Stimulated activated CD4-positive, alpha-beta T cell treated with anti-CD3 and anti-CD28 coated beads, Interleukin-15, amount 100 ng/mL, for 1 hour (primary cell): Measurements from ENCODE around the gene COL25A1.
"Not testable (repeated sequence)": the region's sequence is repeated elsewhere in the genome, so short reads cannot be mapped to it uniquely, and the experiment has no call there.

Experiments used
- DNase-seq, 2 donors: peaks; one replicate each; pipeline ENCODE4 v3.0.0-alpha.2; 2020; ENCODE audit warnings: low read depth in 1 of 2, low spot score in 1 of 2

Gene COL25A1

GRCh38 chr4:109016200-109016599, 286.3 kb downstream of the COL25A1 start:
- DNase-seq: no peak

- DNase-seq: no peak
Measured at GRCh38 chr4:109015413-109015810, 287.0 kb downstream of the COL25A1 start.

- DNase-seq: no peak
Measured at GRCh38 chr4:109014593-109015412, 287.7 kb downstream of the COL25A1 start.

- DNase-seq: no peak
Measured at GRCh38 chr4:109012286-109012880, 290.1 kb downstream of the COL25A1 start.

GRCh38 chr4:109011241-109012026, 291.0 kb downstream of the COL25A1 start:
- no peak for DNase-seq

GRCh38 chr4:109010521-109010920, 291.9 kb downstream of the COL25A1 start:
- no peak for DNase-seq

- no peak for DNase-seq
Measured at GRCh38 chr4:109009909-109010308, 292.5 kb downstream of the COL25A1 start.

GRCh38 chr4:109007976-109008375, 294.5 kb downstream of the COL25A1 start:
- DNase-seq: no peak

GRCh38 chr4:109005523-109005922, 296.9 kb downstream of the COL25A1 start:
- no peak for DNase-seq

GRCh38 chr4:109004418-109004817, 298.0 kb downstream of the COL25A1 start:
- DNase-seq: no peak

- DNase-seq: no peak
Measured at GRCh38 chr4:109003964-109004363, 298.5 kb downstream of the COL25A1 start.

- DNase-seq: no peak
Measured at GRCh38 chr4:108991551-108992328, 310.7 kb downstream of the COL25A1 start.

- no peak for DNase-seq
Measured at GRCh38 chr4:108988464-108989195, 313.8 kb downstream of the COL25A1 start.

- not testable (repeated sequence) for DNase-seq
Measured at GRCh38 chr4:108984495-108984894, 318.0 kb downstream of the COL25A1 start.

- no peak for DNase-seq
Measured at GRCh38 chr4:108982402-108983185, 319.9 kb downstream of the COL25A1 start.

- DNase-seq: no peak
Measured at GRCh38 chr4:108980455-108981239, 321.8 kb downstream of the COL25A1 start.

- no peak for DNase-seq
Measured at GRCh38 chr4:108979759-108980158, 322.7 kb downstream of the COL25A1 start.

- DNase-seq: no peak
Measured at GRCh38 chr4:108978066-108978465, 324.4 kb downstream of the COL25A1 start.
